HG03342 (cell line): ENCODE results near the gene GOLGA1.
"Not testable (repeated sequence)": the region's sequence is repeated elsewhere in the genome, so short reads cannot be mapped to it uniquely, and the experiment has no call there.

Experiments
- ATAC-seq: cut with Tn5 transposase; IDR thresholded peaks from one replicate; pipeline ENCODE4 v1.9.1; 2021; ENCODE audit warnings: mild to moderate bottlenecking, moderate library complexity; ENCODE audit not compliant: unreplicated experiment

The GOLGA1 gene, protein sequence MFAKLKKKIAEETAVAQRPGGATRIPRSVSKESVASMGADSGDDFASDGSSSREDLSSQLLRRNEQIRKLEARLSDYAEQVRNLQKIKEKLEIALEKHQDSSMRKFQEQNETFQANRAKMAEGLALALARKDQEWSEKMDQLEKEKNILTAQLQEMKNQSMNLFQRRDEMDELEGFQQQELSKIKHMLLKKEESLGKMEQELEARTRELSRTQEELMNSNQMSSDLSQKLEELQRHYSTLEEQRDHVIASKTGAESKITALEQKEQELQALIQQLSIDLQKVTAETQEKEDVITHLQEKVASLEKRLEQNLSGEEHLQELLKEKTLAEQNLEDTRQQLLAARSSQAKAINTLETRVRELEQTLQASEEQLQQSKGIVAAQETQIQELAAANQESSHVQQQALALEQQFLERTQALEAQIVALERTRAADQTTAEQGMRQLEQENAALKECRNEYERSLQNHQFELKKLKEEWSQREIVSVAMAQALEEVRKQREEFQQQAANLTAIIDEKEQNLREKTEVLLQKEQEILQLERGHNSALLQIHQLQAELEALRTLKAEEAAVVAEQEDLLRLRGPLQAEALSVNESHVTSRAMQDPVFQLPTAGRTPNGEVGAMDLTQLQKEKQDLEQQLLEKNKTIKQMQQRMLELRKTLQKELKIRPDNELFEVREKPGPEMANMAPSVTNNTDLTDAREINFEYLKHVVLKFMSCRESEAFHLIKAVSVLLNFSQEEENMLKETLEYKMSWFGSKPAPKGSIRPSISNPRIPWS

DNA sequence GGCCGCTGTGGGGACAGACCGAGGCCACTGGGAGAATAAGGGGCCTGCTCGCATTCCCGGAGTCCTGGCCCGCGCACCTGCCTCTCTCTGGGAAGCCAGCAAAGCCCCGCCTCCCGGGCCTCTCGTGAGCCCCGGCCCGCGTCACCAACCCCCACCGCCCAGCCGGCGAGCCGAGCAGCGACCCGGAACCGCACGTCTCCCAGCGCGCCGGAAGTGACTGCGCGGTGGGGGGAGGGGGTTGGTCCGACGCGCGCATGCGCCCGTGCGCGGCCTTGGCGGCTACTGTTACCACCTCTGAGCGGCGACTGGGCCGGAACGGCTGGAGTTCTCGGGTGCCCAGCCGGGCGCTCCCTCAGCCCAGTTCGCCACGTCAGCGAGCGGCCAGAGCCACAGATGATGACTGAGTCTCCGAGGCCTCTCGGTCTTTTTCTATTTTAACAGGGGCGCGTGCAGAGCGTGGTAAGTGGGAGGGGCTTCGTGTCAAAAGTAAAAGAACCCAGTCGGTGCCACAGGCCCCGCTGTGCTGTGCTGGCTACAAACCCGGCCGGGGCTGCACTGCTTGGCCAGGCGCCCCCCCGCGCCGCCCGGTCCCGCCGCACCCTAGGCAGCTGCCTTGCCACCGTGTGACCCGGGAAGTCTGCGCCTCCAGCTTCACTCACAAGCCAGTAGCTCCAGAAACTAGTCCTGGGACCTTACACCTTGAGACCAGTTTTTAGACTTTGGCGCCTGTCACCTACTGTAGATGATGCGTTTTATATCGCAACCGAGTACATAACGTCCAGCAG is at the start of gene GOLGA1:
Gene GOLGA1, minus strand, starts transcription at position 190 of the 785 bp plus-strand sequence. CDS start 2,372 bp downstream, outside the sequence.
- peak; percentile 87 for ATAC-seq

DNA sequence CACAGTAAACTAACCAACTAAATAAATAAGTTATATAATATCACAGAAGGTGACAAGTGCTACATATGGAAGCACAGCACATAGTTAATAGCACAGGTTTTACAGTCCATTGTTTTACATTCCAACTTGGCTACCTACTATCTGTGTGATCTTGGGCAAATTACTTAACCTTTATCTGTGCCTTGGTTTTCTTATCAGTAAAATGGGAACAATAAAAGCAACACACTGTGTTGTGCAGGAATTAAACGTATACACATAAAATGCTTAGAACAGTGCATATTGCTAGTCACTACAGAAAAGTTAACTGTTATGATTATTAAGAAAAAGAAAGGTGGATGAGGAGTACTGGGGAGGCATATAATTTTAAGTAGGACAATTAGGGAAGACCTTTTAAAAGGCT is 42.8 kb upstream of the GOLGA1 start:
- no peak for ATAC-seq

DNA sequence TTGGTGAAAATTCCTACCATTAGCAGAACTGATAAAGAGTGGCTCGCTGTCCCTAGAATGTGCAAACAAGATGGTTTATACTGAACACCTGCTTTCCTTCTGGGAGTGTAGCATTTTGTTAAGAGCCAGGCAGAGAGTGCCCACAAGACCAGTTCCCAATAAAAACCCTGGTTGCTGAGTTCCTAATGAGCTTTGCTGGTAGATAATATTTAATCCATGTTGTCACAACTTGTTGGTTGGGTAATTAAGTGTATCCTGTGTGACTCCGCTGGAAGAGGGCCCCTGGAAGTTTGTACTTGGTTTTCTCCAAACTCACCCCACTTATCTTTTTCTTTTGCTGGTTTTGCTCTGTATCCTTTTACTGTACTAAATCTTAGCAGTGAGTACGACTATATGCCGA is 39.5 kb upstream of the GOLGA1 start:
- ATAC-seq = no peak

DNA sequence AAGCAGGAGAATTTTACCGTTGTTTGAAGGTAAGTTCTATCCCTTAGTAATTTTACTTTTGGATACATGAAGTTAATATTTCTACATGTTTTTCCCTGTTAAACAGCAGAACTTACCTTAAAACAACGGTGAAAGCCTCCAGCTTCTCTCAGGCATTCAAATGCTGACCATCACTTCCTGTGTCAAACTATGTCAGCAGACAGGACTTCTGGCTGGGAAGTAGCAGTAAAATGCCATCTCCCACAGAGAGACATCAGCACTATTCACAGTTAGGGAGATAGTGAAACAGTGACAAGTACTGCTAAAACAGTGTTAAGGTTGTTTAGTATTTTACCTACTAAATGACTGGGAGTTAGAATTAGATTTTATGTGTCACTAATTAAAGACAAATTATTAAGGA is 34.2 kb upstream of the GOLGA1 start:
- ATAC-seq = no peak

DNA sequence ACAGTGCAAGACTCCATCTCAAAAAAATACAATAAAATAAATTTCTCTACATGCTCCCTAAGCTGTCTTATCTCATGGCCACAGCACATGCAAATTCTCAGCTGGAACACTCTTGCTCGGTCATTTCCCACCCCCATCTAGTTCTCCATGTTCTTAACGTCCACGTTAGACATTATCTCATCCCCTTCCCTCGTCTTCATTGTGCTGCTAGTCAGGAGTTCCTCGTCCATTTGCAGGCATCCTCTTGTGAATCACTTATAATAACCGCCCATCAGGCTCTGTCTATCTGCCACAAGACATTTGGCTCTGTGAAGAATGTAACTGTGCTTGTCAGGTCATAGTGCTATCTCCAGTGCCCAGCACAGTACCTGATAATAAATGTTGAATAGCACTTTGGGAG is 32.9 kb upstream of the GOLGA1 start:
- ATAC-seq = no peak

DNA sequence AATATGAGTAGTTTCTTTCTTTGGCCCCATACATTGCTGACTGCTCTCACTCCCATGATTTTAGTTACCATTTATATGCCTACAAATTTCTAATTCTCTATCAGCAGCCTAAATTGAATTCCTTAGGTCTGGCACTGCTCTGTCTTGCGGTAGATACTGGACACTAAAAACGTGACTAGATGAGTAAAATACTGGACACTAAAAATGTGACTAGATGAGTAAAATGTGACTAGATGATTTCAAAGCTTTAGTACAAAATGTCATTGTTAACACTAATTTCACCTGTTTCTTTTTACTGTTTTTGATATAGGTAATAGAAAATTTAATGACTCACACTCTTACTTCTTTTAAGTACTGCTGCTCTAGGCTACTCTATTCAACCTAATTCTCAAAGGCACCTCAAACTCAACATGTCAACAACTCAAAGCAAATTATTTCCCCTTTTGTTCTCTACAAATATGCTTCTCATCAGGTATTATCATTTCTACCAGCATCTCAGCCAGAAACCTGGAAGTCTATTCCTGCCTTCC is 31.4 kb upstream of the GOLGA1 start:
- ATAC-seq = no peak

DNA sequence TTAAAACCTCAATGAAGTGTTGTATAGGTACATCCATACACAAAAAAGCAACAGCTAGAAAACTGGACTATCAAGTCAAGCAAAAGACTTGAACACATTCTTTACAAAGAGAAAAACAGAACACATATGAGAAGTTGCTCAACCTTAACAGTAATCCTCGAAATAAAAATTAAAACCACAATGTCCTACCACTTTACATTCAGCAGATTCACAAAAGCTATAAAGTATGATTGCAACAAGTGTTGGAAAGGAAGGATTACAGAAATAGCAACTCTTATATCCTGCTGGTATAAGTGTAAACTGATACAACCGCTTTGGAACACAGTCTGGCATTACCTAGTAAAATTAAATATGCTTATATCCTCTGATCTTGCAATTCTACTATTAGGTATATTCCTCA is 28.5 kb upstream of the GOLGA1 start:
- no peak for ATAC-seq

DNA sequence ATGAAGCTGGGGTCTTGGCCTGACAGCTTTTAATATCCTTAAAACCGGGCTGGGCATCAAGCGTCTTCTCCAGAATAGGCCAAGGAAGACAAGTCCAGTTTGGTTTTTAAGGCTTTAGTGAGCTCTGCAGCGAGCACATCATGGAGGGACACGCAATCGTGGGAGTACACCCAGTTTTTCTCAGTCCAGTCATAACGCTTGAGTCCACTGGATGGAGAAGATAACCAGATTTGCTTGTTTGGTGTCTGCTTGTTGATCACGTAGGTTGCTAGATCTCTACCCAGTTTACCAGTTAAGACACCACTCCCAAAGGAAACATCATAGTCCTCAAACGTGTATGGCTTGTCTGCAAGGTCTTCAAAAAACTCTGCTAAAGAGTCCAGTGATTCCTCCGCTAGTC is 27.4 kb upstream of the GOLGA1 start:
- no peak for ATAC-seq

DNA sequence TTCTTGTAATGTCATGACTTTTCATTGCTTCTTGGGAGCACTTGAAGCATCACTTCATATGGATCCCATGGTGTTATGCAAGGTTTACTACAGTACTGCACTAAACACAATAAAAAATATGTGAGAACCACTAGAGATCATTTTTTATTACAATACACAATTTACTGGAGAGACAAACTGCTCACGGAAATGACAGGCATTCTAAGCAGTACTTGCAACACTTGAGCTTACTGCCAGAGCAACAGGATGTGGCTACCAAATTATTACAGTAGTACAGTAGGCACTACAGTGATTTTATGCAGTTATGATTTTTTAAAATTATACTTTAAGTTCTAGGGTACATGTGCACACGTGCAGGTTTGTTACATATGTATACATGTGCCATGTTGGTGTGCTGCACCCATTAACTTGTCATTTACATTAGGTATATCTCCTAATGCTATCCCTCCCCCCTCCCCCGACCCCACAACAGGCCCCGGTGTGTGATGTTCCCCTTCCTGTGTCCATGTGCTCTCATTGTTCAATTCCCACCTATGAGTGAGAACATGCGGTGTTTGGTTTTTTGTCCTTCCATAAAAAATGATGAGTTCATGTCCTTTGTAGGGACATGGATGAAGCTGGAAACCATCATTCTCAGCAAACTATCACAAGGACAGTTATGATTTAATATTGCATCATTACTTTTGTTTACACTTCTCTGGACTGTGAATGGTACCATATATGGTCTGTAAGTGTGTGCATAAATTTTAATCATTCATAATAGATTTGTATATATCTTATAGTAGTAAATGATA is 25.1 kb upstream of the GOLGA1 start:
- ATAC-seq = not testable (repeated sequence)

DNA sequence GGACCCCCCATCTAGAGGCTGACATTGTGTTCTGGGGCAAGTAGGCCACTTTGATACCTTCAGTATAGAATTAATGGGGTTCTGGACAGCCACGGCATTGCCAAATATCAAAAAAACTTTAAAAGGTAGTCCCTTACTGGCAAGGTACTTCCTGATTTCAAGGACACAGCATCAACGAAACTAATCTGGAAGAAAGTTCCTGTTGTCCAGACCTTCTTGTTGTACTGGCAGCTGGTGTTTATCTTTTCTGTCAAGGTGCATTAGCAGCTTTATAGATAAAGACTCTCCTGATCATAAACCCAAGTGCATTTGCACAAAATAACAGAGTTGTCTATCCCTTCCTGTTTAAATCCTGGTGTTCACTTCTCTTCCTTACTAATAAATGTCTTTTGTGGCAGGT is 23.7 kb upstream of the GOLGA1 start:
- ATAC-seq = no peak

DNA sequence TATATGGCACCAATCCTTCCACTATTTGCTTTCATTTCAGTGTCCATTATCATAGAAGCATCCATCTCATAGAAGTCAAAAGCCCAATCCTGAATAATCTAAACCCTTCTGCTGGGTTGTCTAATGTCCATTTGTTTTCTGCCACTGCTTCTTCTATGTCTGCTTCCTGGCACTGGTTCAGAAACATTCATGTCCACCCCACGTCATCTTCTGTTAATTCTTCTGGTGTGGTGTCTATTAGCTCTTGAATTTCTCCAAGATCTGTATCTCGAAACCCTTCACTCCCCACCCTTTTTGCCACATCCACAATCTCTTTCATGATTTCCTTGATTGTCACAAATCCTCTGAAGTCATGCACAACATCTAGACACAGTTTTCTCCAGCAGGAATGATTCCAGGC is 23.2 kb upstream of the GOLGA1 start:
- no peak for ATAC-seq

DNA sequence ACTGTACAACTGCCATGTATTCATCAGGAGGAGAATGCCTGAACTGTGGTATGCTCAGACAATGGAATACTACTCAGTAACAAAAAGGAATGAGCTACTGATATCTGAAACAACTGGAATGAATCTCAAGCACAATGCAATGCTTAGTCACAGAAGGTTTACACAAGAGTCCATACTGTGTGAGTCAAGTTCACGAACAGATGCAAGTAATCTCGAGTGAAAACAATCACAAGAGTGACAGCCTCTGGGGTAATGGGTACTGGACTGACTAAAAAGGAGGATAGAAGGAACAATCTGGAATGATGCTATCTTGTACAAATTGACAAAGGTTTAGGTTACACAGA is 19.5 kb upstream of the GOLGA1 start:
- no peak for ATAC-seq

DNA sequence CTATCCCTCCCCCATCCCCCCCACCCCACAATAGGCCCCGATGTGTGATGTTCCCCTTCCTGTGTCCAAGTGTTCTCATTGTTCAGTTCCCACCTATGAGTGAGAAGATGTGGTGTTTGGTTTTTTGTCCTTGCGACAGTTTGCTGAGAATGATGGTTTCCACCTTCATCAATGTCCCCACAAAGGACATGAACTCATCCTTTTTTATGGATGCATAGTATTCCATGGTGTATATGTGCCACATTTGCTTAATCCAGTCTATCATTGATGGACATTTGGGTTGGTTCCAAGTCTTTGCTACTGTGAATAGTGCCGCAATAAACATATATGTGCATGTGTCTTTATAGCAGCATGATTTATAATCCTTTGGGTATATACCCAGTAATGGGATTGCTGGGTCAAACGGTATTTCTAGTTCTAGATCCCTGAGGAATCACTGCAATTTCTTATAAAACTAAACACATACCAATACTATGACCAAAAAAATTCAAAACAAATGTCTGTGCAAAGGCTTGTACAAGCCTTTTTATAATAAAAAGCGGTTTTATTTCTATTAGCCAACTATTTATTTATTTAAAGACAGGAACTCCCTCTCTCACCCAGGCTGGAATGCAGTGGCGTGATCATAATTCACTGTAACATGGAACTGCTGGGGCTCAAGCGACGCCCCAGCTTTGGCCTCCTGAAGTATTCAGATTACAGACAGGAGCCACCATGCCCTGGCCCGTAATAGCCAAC is 19.0 kb upstream of the GOLGA1 start:
- not testable (repeated sequence) for ATAC-seq

DNA sequence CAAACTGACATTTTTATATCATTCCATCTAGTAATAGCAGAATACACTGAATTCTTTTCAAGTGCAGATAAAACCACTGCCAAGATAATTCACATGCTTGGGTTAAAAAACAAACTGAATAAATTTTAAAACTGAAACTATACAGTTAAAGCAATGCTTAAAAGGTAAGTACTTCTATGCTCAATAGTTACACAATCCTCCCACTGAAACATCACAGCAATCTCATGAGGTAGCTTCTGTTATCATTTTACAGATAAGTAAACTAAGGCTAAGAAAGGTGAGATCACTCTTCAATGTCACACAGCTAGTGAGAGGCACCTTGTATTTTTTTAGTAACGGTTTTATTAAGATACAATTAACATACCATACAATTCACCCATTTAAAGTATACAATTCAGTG is 13.4 kb upstream of the GOLGA1 start:
- ATAC-seq = no peak

DNA sequence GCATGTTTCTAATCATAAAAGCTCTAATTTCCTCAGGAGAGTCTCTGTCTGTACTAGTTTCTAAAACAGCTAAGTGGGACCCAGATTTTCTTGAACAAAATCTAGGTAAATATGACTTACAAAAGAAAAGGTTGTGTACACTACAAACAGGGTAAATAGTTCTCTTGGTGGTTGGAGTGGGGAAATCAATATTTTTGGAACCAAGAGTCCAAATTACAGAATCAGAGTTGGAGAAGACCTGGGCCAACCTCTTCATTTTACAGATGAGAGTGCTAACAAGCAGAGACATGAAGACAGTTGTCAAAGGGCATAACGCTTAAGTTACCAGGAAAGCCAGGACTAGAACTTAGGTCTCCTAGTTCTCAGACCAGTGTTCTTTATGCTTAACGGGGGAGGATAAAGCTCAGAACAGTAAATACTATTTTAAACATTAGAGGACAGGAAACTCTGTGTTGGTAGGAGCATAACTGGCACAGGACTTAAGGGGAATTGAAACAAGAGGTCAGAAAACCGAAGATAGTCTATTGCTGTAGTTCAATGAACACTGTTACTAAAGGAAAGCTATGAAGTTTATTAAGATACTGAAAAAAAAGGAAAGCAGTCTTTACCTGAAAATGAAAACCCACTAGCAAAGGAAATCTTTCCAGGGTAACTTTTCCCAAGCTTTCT is 9.3 kb upstream of the GOLGA1 start:
- ATAC-seq = no peak

DNA sequence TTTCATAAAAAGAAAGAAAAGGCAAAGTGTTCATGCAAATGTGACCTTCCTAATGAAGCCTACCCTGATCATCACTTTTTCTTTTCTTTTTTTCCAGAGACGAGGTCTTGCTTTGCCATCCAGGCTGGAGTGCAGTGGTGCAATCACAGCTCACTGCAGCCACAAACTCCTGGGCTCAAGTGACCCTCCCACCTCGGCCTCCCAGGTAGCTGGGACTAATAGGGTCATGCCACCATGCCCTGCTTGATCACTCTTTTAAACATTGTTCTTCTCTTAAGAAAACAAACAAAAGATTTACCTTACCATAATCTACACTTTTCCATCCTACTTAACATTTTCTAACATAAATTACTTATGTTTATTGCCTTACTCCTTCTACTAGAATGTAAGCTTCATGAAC is 8.5 kb upstream of the GOLGA1 start:
- no peak for ATAC-seq

DNA sequence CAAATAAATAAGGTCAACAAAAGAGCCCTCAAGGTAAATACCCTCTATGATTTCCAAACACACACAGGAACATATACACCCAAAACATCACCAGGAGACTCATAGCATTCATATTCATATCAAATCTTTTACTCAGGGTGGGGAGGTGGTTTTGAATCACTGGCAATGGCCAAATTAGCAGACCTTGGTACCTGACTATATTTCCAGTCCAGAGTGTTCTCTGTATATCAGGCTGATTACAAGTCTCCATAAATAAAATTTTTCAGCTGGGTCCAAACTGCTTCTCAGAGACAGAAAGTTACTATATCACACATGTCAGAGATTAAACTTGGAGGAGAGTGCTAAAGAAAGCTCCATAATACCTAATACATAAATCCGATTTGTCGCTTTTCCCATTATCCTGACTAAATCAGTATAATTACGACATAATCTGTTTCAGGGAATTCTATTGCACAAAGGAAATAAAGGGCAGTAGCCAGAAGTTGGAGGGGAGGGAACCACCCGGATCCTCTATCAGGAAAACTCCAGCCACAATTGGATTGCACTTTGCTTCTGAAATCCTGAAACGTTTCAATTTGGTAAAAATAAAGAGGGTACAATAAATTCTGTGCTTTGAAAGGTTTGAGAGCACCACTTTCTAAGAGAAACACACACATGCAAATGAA is 7.0 kb upstream of the GOLGA1 start:
- no peak for ATAC-seq

DNA sequence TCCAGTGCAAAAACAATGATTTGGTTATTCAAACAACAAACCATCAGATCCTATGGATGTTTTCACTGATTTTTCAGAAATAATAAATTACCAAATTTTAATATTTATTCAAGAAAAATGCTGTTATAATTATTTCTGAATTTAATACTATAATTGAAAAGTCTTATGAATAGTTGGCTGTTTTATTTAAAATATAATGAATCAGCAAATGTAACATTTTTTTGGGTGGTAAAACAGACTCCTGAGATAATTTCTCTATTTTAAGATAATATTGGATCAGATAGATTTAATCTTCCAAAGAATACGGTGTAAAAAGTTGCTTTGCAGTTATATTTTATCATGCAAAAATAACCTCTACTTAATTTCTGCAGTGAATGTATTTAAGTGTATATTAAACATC is 5.3 kb upstream of the GOLGA1 start:
- ATAC-seq = no peak
